Iris pigment epithelial cell (primary cell): ENCODE data around the gene DRC7.
"Not testable (repeated sequence)": the region's sequence is repeated elsewhere in the genome, so short reads cannot be mapped to it uniquely, and the experiment has no call there.

Experiments used
- DNase-seq: peaks from one replicate; pipeline ENCODE4 v3.0.0-alpha.2; 2011; ENCODE audit warnings: low read depth

Gene DRC7

DNA sequence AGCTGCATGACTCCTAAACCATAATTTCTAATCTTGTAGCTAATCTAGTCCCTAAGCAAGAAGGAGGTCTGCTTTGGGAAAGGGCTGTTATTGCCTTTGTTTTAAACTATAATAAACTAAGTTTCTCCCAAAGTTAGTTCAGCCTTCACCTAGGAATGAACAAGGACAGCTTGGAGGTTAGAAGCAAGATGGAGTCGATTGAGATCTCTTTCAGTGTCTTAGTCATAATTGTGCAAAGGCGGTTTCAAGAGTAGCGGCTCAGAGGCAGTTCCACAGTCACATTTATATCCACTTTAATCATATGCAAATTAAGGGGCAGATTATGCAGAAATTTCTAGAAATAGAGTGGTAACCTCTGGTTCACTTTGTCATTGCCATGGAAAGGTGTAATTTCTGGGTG lies 17.4 kb downstream of the DRC7 start:
- DNase-seq, result no peak

DNA sequence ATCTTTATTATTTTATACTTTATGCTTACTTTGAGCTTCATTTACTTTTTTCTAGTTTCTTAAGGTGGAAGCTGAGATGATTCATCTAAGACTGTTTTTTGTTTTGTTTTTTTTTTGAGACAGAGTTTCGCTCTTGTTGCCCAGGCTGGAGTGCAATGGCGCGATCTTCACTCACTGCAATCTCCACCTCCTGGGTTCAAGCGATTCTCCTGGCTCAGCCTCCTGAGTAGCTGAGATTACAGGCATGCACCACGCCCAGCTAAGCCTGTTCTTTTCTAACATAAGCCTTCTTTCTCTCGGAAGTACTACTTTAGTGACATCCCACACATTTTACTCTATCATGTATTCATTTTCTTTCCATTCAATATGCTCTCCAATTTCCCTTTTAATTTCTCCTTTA lies 18.0 kb downstream of the DRC7 start:
- not testable (repeated sequence) for DNase-seq

DNA sequence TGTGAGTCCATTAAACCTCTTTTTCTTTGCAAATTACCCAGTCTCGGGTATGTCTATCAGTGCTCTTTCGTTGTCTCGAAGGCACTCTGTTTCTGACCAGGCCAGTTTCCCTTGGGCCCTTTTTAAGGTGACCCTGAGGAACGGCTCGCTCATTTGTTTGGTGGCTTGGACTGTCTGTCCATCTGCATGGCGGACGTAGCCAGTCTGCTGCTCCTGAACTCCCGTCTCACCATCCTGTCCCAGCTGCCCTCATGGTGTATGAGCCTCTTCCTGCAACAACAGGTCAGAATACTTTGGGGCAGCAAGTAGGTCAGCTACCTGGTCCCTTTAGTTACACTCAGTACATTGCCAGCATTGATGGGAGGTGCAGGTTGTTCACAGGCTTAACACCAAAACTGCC lies 19.0 kb downstream of the DRC7 start:
- no peak for DNase-seq

DNA sequence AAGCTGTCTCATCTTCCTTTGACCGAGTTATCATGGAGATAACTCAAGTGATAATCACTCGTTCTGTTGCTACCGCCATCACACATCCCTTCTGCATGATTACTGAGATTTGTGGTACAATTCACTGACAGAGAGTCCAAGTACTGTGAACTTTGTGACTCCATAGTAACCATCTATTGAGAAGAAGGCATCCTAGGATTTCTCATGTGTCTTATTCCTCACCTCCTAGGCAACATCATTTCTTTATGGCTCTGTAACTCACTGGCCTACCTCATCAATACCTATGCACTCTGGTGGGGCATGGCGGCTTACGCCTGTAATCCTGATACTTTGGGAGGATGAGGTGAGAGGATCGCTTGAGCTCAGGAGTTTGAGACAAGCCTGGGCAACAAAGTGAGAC lies 19.4 kb downstream of the DRC7 start:
- DNase-seq, result no peak

DNA sequence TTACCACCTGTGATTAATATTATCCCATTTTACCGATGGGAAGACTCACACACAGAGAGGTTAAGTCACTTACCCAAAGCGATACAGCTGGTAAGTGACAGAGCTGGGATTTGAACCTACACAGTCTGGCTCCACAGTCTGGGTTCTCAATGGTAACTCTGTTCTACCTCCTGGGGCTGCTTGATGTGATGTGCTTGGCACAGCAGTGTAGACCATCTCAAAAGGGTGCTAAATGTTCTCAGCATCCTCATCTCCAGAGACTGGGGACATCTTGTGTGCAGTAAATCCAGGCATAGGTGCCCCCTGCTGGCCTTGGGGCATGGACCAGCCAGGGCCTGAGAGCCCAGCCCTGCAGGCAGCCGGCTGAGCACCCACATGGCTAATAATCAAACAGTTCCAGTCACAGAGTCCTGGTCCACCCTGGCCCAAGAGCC lies 25.6 kb downstream of the DRC7 start:
- peak; percentile 66 for DNase-seq

DNA sequence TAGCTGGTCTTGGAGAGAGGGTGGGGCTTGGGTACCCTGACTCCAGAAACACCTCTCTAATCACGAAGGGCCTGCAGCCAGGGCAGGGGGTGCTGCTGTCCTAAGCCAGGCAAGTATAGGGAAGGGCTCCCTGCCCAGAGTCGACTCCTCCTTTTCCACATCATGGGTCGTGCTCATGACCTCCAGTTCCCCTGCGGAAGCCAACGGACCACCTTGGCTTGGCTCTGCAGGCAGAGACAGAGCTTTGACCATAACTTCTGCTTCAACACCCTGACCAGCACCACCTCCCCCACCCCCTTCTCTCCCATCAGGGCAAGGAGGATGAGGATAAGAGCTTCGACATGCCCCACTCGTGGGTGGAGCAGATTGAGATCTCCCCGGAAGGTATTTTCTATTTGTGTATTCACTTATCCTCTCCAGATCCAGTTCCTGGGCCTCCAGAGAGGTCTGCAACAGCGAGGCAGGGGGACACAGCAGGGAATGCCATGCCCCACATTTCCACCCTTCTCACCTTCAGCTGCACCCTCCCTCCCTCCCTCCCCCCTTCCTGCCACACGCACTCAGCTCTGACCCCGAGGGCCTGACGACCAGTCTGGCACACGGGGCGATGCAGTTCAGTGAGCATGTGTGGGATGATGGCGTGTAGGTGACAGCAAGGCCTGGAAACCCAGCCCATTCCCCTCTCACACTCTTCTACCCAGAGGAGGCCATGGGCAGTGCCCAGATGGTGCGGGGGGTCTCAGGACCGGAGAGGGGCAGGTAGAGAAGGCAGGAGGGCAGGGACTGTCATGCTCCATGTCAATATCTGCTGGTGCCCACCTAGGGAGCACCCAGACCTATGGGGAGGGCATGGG lies 27.0 kb downstream of the DRC7 start:
- no peak for DNase-seq

DNA sequence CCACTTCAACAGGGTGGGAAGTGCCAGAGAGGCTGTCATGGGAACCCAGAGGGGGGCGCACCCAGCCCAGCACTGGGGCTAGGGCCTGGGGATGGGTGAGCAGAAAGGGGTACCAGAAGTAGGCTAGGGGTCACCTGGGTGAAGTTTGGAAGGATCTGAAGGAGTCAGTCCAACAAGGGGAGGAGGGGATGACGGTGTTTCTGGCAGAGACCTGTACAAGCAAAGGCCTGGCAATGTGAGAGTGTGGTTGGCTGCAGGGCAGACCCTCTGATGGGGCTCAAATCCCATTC lies 27.5 kb downstream of the DRC7 start:
- DNase-seq, result no peak

DNA sequence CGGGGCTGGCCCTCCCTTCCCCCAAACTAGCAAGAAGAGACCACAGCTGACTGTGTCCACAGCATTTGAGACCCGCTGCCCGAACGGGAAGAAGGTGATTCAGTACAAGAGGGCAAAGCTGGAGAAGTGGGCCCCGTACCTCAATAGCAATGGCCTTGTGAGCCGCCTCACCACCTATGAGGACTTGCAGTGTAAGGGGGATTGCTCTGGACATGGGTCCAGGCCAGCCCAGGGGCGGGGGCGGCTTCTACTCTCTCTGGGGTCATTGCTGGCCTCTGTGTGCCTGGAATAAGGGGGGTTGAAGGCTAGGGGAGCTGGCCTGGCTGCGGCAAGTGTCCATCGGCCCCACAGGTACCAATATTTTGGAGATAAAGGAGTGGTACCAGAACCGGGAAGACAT lies 28.0 kb downstream of the DRC7 start:
- DNase-seq, result no peak

DNA sequence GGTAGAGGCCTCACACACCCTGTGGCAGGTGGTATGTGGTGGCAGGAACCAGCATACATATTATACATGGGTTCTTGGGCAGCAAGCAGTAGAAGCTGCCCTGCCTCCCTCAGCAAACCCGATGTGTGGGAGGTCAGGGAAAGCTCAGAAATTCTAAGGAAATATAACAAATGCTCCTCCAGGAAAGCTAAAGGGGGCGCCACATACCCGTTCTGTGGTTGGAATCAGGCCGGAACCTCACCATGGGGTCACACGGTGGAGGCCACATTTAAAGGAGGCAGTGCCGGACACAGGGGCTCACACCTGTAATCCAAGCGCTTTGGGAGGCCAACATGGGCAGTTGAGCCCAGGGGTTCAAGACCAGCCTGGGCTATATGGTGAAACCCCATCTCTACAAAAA lies 28.6 kb downstream of the DRC7 start:
- DNase-seq, result no peak

DNA sequence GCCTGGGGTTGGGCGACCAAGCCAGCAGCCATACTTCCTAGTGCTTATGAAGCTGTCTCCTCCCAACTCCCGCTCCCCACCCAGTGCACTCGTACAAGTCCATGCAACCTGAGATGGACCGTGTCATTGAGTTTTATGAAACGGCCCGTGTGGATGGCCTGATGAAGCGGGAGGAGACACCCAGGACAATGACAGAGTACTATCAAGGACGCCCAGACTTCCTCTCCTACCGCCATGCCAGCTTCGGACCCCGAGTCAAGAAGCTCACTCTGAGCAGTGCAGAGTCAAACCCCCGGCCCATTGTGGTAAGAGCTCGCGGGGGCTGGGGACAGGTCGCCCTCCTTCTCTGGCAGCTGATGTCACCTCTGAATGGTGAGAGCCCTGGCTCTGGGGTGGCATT lies 29.9 kb downstream of the DRC7 start:
- no peak for DNase-seq

DNA sequence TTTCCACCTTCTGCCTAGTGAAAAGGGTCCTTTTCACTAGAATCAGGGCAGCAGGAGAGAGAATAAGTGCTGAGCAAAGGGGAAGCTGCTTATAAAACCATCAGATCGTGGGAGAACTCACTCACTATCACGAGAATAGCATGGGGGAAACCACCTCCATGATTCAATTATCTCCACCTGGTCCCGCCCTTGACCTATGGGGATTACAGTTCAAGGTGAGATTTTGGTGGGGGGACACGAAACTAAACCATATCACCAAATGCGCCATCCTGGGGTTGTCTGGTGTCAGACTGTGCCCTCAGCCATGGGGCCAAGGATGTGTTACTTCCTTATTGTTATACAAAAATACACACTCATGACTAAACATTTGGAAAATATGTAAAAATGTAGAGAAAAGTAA lies 30.5 kb downstream of the DRC7 start:
- DNase-seq, result no peak

DNA sequence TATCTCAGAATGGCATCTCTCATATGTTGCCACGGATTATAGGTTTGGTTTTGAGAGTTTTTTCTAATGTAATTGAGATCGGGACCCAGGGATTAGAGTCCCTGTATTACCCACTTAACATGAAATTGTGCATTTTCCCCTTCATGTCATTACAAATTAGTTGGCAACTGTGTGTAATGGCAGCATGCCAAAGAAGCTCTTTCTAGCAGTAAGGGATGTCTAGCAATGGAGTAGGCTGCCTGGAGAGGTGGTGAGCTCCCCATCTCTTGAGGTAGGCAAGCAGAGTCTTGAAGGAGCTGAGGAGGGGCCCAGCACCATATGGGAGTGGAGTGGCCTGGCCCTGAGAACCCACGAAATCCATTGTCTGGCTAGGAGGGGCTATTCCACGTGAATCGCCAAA lies 30.9 kb downstream of the DRC7 start:
- DNase-seq, result peak; percentile 10

DNA sequence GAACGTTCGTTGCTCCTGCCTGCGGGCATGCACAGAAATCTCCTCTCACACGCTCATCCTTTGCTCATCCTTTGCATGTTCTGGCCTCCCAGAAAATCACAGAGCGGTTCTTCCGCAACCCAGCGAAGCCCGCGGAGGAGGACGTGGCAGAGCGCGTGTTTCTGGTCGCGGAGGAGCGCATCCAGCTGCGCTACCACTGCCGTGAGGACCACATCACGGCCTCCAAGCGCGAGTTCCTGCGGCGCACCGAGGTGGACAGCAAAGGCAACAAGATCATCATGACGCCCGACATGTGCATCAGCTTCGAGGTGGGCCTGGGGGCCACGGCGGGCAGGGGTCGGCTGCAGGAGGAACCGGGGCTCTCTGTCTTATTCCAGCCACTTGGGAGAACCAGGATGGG lies 31.4 kb downstream of the DRC7 start:
- no peak for DNase-seq

DNA sequence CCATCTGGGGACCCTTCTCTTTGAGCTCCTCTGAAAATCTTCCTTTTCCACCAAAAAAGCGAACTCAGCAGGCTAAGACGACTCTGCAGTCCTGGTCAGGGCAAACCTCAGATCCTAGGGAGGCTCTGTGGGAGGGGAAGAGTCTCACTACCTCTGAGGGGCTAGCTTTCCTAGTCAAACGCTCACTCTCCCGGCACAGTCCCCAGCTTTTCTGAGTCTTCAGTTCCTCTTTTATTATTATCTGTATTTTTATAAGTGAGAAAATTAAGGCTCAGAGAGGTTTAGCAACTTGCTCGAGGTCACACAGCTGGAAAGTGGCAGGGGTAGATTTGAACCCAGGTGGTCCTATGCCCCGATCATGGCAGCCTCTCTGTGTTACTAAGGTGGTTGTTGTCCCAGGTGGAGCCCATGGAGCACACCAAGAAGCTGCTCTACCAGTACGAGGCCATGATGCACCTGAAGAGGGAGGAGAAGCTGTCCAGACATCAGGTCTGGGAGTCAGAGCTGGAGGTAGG lies 31.9 kb downstream of the DRC7 start:
- no peak for DNase-seq

DNA sequence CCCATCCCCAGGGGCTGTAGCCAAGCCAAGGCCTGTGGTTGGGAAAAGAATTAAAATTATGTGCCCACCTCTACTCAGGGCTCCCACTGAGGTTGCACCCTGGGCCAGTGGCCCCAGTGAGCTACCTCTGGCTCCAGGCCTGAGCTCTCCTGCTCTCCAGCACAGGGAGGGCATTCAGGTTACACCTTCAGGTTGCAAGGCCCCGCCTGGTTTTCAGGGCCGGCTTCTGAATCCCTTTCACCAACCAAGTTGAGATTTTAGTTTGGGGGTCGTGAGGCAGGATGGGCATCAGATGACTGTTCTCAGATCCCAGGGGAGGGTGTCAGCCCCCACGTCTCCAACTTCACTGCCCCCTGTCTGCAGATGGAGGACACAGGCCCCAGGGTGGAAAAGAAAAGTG lies 33.0 kb downstream of the DRC7 start:
- no peak for DNase-seq

DNA sequence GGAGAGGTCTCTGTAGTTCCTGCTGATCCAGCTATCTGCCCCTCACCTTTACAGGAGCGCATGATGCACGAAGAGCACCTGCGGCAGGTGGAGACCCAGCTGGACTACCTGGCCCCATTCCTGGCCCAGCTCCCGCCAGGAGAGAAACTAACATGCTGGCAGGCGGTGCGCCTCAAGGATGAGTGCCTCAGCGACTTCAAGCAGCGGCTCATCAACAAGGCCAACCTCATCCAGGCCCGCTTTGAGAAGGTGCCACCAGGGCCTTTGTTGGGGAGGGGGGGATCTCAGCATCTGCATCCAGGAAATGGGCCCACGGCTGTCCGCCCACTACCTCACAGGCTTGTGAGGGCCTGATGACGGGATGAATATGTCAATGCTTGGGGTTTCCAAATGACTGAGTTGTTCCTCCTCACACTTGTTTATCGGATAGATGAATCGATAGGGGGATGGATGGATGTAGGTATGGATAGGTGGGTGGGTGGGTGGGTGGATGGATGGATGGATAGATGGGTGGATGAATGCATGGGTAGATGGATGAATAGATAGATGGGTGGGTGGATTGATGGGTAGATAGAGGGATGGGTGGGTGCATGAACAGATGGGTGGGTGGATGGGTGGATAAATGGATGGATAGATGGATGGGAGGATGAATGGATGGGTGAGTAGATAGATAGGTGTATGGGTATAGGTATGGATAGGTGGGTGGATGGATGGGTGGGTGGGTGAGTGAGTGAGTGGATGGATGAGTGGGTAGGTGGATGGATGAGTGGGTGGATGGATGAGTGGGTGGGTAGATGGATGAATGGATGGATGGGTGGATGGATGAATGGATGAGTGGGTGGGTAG lies 34.0 kb downstream of the DRC7 start:
- DNase-seq, result no peak

DNA sequence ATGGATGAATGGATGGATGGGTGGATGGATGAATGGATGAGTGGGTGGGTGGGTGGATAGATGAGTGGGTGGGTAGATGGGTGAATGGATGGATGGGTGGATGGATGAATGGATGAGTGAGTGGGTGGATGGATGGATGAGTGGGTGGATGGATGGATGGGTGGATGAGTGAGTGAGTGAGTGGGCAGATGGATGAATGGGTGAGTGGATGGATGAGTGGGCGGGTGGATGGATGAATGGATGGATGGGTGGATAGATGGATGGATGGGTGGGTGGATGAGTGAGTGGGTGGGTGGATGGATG lies 34.5 kb downstream of the DRC7 start:
- no peak for DNase-seq

DNA sequence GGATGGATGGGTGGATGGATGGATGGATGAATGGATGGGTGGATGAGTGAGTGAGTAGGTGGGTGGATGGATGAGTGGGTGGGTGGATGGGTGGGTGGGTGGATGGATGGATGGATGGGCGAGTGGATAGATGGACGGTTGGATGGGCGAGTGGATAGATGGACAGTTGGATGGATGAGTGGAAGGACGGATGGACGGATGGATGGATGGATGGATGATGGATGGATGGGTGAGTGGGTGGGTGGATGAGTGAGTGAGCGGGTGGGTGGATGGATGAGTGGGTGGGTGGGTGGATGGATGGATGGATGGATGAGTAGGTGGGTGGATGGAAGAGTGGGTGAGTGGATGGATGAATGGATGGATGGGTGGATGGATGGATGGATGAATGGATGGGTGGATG lies 35.2 kb downstream of the DRC7 start:
- not testable (repeated sequence) for DNase-seq

DNA sequence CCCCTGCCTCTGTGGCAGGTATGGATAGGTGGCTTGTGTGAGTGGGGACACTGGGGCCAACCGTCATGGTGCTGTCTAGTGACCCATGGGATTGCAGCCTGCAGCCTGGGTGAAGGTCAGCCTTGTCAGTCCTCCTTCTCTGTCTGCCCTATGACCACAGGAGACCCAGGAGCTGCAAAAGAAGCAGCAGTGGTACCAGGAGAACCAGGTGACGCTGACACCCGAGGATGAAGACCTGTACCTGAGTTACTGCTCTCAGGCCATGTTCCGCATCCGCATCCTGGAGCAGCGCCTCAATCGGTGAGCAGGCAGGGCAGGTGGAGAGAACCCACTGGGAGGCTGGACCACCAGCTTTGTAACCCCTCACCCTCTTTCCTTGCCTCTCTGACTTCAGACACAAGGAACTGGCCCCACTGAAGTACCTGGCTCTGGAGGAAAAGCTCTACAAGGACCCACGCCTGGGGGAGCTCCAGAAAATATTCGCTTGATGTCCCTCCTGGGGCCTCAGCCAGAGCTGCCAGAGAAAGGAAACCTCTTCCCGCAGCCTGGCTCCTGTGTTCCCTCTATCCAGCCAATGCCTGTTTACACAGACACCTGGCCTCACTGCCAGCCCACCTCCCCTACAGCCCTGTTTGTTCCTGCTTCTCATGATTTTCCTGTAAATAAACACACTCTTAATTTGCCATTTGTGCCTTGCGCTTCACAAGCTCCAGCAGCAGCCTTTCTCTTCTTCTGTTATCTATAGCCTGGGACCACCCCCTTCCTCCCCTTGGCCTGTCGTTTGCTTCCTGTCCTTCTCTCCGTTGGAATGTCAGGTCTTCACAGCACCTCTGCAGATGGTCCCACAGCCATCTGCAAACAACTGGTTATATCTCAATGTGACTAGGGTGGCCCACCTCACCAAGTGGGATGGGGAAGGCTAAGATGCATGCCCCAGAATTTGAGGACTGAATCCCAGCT lies 36.4 kb downstream of the DRC7 start:
- no peak for DNase-seq

DNA sequence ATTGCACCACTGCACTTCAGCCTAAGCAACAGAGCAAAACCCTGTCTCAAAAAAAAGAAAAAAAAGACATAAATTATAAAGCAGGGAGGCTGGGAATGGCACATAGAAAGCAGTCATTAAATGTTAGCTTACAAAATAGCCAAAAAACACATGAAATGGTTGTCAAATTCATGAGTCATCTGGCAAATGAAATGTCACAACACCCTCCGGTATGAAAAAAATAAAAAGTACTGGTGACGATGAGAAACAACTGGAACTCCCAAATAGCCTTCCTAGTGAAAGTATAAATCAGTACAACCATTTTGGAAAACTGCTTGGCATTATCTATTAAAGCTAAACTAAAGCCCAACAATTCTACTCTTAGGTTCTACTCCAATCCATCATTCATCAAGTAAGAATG lies 37.4 kb downstream of the DRC7 start:
- peak; percentile 39 for DNase-seq

DNA sequence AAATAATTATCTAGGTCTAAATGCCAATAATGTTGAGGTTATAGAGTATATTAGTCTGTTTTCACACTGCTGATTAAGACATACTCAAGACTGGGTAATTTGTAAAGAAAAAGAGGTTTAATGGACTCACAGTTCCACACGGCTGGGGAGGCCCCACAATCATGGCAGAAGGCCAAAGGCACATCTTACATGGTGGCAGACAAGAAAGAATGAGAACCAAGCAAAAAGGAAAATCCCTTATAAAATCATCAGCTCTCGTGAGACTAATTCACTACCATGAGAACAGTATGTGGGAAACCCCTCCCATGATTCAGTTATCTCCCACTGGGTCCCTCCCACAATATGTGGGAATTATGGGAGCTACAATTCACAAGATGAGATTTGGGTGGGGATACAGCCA lies 38.1 kb downstream of the DRC7 start:
- DNase-seq, result no peak

DNA sequence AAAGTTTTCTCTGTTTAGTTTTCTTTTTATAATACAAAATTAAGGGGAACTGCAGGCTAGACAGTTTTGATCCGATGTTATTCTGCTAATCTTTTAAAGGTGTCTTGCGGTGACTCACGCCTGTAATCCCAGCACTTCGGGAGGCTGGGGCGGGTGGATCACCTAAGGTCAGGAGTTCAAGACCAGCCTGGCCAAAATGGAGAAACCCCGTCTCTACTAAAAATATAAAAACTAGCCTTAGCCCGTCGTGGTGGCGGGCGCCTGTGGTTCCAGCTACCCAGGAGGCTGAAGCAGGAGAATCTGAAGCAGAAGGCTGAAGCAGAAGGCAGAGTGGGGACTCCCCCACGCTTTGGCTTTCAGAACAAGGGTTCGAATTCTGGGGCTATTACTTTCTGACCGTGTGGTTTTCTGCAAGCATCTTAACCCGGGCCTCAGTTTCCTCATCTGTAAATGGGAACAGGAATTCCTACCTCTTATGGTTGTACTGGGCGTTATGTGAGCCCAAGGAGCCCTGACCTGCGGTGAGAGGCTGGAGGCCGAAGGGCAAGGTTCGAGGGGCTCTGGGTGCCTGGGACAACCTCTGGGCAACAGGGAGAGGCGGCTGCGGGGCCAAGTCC lies 39.8 kb downstream of the DRC7 start:
- no peak for DNase-seq
